ENCODE data around the gene PARD3. TPM values are rescaled to one million over a fixed set of nuclear protein-coding genes. Genes with fewer than 3 reads are reported as not detected.

Gene PARD3
- total RNA-seq, 3 donors from 2014 or later (not counting 1 experiment from before 2014, with no cell fraction given) = 0.14 to 0.49 (median 0.38) TPM

- H3K27ac ChIP-seq (ENCODE audit: low read length) = no peak overlapping the region
- ATAC-seq (no peak), DNase-seq (no peak)
- H3K27me3 ChIP-seq (ENCODE audit: control insufficient read depth, insufficient read depth, low read length) = no peaks in the 10 kb centered on the region
- no peaks in the 10 kb centered on the region for H3K36me3 Mint-ChIP-seq
- H3K36me3 ChIP-seq (ENCODE audit: control insufficient read depth, insufficient read depth, low read length) = no peaks in the 10 kb centered on the region
- 81% methylated on average over 5 of the region's 5 CpGs for WGBS (ENCODE audit: insufficient coverage)
- intact Hi-C loops (cut with micrococcal nuclease) = no loop called here
- H3K27me3 Mint-ChIP-seq (ENCODE audit: low read depth in 2 of 2) = peaks cover 8 to 14% of the 10 kb centered on the region in 2 donors
- H3K9me3 ChIP-seq (ENCODE audit: control insufficient read depth, insufficient read depth, low read length) = no peaks in the 10 kb centered on the region
- H3K27ac Mint-ChIP-seq = no peak overlapping the region
- no peaks in the 10 kb centered on the region for H3K4me1 Mint-ChIP-seq
- H3K4me3 Mint-ChIP-seq = no peak overlapping the region
- no peak overlapping the region for H3K4me3 ChIP-seq (ENCODE audit: low read length)
- no peaks in the 10 kb centered on the region for H3K9me3 Mint-ChIP-seq
- no peak for TF ChIP-seq CTCF (IDR thresholded peaks at IDR 0.05)
- H3K4me1 ChIP-seq (ENCODE audit: control insufficient read depth, insufficient read depth, low read length) = no peaks in the 10 kb centered on the region
These were observed 377.2 kb downstream of the PARD3 start for GRCh38 chr10:34437906-34438305.

- Mint-ChIP-seq H3K27me3 (ENCODE audit: low read depth in 2 of 2) (peaks cover 11 to 24% of the 10 kb centered on the region in 2 donors), H3K4me1 (peaks cover 9% of the 10 kb centered on the region in 2 donors), H3K4me3 (no peak overlapping the region), H3K9me3 (no peaks in the 10 kb centered on the region), H3K36me3 (no peaks in the 10 kb centered on the region), H3K27ac (no peak overlapping the region)
- Histone ChIP-seq H3K9me3 (ENCODE audit: control insufficient read depth, insufficient read depth, low read length) (no peaks in the 10 kb centered on the region), H3K36me3 (ENCODE audit: control insufficient read depth, insufficient read depth, low read length) (no peaks in the 10 kb centered on the region), H3K27ac (ENCODE audit: low read length) (no peak overlapping the region), H3K4me3 (ENCODE audit: low read length) (no peak overlapping the region), H3K27me3 (ENCODE audit: control insufficient read depth, insufficient read depth, low read length) (no peaks in the 10 kb centered on the region), H3K4me1 (ENCODE audit: control insufficient read depth, insufficient read depth, low read length) (no peaks in the 10 kb centered on the region)
- ATAC-seq (no peak), DNase-seq (no peak)
- WGBS (ENCODE audit: insufficient coverage) = 58% methylated on average over 2 of the region's 2 CpGs
- intact Hi-C loops (cut with micrococcal nuclease) = no loop called here
- TF ChIP-seq CTCF (IDR thresholded peaks at IDR 0.05) = no peak
These were observed 380.9 kb downstream of the PARD3 start for GRCh38 chr10:34434119-34434594.

- peaks cover 9% of the 10 kb centered on the region in 2 donors for H3K4me1 Mint-ChIP-seq
- H3K27me3 Mint-ChIP-seq (ENCODE audit: low read depth in 2 of 2) = peaks cover 7 to 21% of the 10 kb centered on the region in 2 donors
- Histone ChIP-seq H3K9me3 (ENCODE audit: control insufficient read depth, insufficient read depth, low read length) (no peaks in the 10 kb centered on the region), H3K4me3 (ENCODE audit: low read length) (no peak overlapping the region), H3K27me3 (ENCODE audit: control insufficient read depth, insufficient read depth, low read length) (no peaks in the 10 kb centered on the region), H3K36me3 (ENCODE audit: control insufficient read depth, insufficient read depth, low read length) (no peaks in the 10 kb centered on the region), H3K27ac (ENCODE audit: low read length) (no peak overlapping the region), H3K4me1 (ENCODE audit: control insufficient read depth, insufficient read depth, low read length) (no peaks in the 10 kb centered on the region)
- no peaks in the 10 kb centered on the region for H3K36me3 Mint-ChIP-seq
- H3K4me3 Mint-ChIP-seq = no peak overlapping the region
- no peaks in the 10 kb centered on the region for H3K9me3 Mint-ChIP-seq
- DNase-seq (no peak), ATAC-seq (no peak)
- intact Hi-C loops (cut with micrococcal nuclease) = no loop called here
- TF ChIP-seq CTCF (IDR thresholded peaks at IDR 0.05) = no peak
- H3K27ac Mint-ChIP-seq = no peak overlapping the region
- 94% methylated on average over 4 of the region's 4 CpGs for WGBS (ENCODE audit: insufficient coverage)
These were observed 381.6 kb downstream of the PARD3 start for GRCh38 chr10:34433241-34434076.
